Ureter (tissue), 1 donor: ENCODE data around the gene PNPLA1. TPM values are rescaled to one million over a fixed set of nuclear protein-coding genes. Genes with fewer than 3 reads are reported as not detected.

Experiments
- DNase-seq: peaks from one replicate; pipeline ENCODE4 v3.0.0-alpha.2; 2020; ENCODE audit warnings: low spot score
- total RNA-seq: library from RNA; stranded (reverse); gene quantifications from one replicate; pipeline ENCODE4 v1.2.4, GENCODE V29; 2023
- donor health status: DM: yes; HTN: yes; CAD: no.

PNPLA1 gene, protein sequence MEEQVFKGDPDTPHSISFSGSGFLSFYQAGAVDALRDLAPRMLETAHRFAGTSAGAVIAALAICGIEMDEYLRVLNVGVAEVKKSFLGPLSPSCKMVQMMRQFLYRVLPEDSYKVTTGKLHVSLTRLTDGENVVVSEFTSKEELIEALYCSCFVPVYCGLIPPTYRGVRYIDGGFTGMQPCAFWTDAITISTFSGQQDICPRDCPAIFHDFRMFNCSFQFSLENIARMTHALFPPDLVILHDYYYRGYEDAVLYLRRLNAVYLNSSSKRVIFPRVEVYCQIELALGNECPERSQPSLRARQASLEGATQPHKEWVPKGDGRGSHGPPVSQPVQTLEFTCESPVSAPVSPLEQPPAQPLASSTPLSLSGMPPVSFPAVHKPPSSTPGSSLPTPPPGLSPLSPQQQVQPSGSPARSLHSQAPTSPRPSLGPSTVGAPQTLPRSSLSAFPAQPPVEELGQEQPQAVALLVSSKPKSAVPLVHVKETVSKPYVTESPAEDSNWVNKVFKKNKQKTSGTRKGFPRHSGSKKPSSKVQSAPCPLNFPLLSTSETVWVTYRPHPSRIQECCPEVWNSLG
- total RNA-seq, result 0.21 TPM

DNA sequence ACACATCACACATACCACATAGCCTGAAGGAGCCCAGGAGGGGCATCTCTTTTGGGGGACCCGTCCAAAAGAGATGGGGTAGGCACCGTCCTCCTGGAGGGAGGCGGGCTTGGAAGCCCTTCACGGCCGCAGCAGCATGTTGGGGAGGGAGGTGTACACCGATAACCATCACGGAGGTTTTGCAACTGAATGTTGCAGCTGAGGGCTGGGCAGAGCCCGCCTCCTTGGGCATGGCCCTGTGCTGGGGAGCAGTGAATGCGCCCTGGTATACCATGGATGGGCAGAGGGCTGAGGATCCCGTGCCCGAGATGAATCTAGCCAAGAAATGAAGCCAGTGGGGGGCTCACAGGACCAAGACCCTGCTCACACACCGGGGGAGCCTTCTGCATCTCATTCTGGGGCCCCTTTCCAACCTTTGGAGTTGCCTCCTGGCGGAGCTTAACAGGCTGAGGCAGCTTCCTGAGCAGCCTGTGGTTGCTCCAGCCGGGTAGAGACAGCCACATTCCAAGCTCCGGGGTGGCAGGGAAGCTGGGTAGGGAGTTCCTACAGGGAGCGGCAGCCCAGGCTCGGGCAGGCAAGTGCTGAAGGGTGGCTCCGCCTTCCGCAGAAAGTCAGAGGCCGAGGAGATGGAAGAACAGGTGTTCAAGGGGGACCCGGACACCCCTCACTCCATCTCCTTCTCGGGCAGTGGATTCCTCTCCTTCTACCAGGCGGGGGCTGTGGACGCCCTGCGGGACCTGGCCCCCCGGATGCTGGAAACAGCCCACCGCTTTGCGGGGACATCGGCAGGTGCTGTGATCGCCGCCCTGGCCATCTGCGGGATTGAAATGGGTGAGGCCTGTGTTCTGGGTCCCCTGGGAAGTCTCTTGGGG lies at the start of gene PNPLA1:
PNPLA1 (plus strand) TSS at position 227 of the 872 bp plus-strand sequence; CDS start at position 627, 400 bp downstream.
- peak; percentile 62 for DNase-seq

DNA sequence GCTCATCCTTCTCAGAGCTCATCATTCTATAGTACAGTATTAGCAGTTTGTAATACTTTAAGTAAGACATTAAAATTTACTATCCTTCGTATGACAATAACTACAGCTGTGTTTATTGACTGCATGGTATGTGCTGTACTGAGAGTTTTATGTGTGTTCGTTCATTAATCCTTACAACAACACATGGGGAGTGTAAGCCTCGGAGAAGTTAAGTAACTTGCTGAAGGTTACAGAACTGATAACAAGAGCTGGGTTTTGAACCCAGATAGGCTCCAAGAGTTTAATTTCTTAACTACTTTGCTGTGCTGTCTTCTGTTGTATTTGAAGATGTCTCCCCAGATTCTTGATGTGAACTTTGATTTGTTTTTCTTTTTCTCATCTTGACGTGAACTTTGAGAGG lies 49.6 kb upstream of the PNPLA1 start:
- no peak for DNase-seq

DNA sequence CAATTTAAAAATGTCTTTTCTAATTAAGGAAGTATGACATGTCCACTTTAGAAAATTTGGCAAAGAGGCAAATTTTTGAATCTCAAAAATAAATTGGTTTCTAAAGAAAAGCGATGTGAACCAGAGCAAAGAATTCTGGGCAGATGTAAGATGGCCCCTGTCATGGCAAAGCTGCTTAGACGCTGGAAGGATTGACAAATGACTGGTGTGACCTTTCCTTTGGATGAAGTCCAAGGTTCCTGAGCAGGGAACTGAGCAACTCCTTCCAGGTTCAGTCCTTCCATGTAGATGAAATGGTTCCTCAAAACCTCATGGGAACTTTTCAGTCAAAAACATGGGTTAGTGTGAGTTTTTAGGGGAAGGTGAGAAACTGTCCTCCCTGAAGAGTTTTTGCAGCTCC lies 48.2 kb upstream of the PNPLA1 start:
- DNase-seq, result no peak

DNA sequence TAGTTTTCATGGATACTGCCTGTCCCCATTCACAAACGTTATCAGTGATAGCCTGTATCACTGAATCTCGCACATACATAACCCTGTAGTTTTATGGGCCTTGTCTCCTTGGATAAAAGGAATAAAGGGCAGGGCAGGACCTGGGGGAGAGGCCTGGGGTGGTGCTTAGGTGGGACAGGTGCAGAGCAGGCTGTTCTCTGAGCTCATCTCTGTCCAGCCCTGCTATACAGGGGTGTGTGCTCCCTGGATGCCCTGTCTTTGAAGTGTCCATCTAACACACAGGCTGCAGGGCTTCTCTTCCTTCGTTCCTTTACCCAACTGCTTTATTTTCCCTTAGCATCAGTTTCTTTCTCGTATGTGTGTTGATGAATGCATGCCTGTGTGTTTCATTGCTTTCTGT lies 46.9 kb upstream of the PNPLA1 start:
- no peak for DNase-seq

DNA sequence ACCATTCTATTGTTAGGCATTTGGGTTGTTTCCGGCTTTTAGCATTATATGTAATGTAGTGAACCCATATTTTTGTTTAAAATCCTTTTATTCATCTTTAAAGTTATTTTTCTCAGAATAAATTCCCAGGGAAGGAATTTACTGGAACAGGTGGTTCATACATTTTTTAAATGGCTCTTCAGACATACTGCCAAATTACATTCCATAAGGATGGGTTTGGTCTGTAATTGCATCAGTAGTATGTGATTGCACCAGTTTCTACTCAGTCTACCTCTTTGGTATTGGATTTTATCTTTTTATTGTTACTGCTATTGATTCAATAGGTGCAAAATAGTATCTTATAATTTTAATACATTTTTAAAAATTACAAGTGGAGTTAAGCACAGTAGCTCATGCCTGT lies 46.2 kb upstream of the PNPLA1 start:
- DNase-seq, result no peak

DNA sequence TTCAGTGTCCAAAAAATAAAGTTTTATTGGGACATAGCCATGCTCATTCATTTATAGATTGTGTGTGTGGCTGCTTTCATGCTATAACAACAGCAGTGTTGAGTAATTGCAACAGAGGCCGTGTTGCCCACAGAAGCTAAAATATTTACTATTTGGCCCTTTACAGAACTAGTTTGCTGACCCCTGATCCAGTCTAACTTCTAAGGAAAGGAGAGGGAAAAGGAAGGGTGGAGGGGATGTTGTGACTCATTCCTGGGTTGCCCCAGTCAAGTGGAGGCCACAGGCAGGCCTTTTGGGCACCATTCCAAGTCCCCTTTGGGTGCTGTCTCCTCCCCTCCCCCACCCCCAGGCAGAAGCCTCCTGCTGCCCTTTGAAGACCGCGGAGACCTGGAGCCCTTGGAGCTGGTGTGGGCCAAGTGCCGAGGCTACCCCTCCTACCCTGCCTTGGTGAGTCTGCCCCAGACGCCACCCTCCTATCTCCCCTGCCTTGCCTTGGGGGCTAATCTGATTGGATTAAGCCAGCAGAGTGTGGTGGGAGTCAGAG lies 44.9 kb upstream of the PNPLA1 start:
- DNase-seq, result no peak

DNA sequence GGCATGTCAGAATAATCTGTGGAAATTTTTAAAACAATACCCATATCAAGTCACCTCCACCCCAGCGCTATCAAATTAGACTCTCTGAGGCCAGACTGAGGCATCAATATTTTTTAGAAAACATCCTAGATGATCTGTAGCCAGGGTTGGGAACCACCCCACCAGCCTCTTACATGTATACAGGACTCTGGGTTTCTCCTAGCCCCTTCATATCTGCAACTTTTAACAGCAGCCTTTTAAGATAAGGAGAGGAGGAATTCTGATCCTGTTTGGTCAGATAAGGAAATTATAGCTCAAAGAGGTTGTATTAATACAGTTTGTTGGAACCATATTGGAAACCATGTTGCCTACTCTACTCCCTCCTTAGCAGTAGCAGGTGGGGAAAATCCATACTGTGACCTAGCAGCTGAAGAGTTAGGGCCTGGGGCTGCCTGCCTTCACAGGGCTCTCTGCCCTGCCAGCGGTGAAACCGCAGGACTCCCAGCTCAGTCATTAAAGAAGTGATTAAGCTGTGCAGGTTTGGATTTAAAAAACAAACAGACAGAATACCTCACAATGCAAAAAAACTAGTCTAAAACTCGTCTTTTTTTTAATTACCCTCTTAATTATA lies 43.3 kb upstream of the PNPLA1 start:
- DNase-seq, result no peak

DNA sequence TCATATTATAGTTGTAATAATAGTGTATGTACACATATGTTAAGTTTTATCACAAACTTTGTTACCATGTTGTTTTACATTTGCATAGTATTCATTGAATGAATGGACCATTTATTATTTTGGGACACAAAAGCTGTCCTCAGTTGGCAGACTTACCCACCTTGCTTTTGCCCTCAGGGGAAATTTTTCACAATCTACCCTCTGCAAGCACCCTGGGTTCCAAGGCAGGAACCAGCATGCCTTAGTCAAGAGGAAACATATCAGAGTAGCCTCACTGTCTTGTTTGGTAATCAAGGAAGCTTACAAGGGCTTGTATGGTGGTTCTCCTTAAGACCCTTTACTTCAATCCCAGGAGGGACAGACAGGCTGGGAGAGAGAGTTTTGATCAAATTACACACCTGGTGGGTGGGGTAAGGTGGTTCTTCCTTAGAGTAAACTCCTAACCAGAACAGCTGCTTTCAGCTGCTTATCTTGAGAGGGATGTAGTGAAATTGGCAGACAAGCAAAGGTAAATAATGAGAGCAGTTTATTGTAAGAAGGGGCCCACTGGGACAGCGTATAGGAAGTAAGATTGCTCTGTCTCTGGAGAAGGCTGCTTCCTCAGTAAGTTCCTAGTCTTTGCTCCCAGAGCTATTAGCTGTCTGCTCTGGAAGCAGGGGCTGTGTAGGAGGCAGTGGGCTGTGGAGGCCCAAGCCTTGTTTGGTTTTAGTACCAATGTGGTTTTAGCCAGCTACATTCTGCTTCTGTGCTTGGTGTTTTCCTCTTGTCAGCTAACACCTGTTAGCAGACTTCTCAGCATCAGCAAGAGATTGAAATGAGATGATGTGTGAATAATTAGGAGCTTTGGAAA lies 42.3 kb upstream of the PNPLA1 start:
- no peak for DNase-seq

DNA sequence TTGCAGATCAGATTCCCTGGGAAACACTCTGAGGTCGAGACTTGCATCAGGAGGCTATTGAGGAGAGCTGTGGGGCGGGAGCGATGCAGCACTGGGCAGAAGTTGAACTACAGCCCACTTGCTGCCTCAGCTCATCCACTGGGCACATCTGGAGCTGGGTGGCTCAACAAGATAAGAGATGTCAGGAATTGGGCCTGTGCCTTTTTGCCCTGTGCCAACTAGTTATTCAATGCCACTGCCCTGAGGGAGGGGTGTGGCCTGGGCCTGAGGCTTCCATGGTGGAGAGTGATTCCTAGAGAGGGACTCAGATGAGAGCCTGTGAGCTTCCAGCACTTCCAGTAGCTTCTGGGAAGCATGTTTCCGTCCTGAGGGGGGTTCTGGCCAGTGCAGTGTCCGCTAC lies 40.6 kb upstream of the PNPLA1 start:
- DNase-seq, result no peak

DNA sequence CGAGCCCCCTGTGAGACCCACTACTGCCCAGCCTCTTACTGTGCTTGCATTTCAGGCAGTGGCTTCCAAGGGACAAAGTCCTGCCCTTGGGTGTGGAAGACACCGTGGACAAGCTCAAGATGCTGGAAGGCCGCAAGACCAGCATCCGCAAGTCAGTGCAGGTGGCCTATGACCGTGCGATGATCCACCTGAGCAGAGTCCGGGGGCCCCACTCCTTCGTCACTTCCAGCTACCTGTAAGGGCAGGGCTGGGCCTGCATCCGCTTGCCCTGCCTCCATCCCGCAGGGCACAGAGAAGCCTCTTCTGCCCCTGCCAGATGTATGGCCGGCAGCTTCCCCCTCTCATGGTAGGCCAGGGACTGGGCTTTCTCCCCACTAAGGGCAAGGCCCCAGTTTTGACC lies 39.5 kb upstream of the PNPLA1 start:
- no peak for DNase-seq

DNA sequence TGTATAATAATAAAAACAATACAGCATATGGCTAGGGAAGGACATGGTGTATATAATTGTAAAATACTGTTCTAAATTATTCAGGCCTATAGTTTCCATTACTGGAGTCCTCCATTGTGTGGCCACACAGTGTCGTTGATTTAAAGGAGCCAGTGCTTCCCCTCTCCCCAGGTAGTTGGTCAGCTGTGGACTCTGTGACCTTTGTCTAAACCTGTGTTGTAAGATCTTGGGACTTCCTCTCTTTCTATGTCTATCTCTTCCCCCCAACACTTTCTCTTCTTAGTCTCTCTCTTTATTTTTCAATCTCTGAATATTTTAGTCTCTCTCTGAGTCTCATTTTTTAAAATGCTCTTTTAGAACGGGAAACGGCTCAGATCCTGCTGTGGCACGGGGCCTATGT lies 37.7 kb upstream of the PNPLA1 start:
- no peak for DNase-seq

DNA sequence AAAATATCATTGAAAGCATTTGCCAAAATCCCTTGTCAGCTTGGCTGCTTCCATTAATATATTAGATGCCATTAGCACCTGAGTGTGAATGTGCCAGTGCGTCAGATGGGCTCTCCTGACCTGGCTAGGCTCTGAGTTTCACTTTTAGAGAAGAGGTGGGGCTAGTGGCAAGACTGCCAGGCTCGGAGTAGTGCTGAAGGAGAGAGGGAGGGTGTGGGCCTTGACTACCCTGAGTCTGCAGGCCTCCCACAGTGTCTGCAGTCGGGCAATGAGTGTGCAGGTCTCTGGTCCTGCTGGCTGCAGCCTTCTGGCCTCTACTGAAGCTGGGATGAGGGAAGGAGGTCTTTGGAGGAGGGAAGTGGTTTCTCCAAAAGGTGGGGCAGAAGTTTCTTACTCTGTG lies 34.6 kb upstream of the PNPLA1 start:
- DNase-seq, result no peak

DNA sequence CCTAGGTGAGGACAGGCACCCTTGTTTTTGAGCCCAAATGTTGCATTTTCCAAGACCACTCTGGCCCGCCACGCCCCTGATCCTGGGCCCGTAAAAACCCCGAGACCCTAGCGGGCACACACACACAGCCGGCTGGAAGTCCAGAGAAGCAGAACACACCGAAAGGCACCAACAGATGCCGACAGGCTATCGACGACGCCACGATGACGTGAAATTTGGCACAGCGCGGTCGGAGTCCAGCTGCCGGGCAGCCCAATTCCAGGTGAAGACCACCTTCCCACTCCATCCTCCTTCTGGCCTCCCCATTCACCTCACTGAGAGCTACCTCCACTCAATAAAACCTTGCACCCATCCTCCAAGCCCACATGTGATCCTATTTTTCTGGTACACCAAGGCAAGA lies 34.0 kb upstream of the PNPLA1 start:
- DNase-seq, result no peak

DNA sequence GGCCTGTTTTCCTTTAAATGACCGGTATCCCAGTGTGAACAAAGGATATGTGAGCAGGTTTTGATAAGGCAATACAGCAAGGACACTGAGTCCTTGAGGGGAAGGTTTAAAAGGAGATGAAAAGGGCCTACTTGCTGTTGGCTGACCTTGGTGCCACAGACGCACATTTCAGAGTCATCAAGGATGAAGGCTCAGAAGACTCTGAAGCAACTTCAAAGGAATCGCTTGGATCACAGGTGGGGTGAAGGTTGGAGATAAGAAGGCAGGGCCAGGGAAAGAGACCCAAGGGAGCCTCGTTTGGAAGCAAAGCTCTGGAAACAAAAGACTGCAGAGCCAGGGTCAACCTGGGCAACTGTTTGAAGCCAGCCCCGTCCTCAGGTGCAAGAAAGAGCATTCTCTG lies 30.1 kb upstream of the PNPLA1 start:
- no peak for DNase-seq

DNA sequence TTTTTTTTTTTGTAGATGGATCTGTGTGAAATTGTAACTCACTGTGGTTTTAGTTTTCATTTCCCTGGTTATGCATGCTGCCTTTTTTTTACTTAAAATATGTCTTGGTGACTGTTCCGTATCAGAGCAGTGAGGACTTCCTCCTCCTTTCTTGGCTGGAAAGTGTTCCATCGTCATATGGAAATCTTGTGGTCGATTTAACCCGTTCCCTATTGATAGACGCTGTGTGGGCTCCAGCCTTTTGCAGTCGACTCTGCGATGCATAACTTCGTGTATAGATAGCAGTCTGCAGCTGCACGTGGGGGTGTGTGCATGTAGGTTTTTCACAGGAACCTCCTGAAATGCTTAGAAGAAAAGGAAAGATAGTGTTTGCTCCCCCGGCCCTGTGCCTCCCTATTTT lies 28.1 kb upstream of the PNPLA1 start:
- DNase-seq, result no peak

DNA sequence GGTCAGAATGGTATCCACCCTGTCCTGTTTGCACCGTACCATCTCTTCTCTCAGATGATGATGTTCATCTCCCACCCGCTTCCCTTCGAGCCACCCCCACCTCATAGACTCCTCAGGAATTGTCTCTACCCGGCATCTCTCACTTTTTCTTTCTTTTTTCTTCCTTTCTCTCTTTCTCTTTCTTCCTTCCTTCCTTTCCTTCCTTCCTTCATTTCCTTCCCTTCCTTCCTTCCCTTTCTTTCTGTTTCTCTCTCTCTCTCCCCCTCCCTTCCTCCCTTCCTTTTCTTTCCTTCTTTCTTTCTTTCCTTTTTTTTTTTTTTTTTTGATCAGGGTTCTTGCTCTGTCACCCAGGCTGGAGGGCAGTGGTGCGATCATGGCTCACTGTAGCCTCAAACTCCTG lies 27.7 kb upstream of the PNPLA1 start:
- DNase-seq, result no peak

DNA sequence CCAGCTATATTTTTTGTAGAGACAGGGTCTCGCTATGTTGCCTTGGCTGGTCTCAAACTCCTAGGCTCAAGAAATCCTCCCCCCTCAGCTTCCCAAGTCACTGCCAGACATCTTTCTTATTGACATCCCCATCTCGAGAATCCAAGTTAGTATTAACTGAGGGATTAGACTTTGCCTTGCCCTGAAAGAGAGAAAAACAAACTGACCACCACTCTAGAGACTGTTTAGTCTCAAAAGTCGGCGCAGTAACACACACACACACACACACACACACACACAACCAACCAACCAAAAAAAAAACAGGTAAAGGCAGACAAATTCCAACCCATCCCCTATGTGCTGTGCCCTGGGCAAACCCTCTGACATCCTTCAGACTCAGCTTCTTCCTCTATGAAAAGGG lies 27.2 kb upstream of the PNPLA1 start:
- DNase-seq, result no peak

DNA sequence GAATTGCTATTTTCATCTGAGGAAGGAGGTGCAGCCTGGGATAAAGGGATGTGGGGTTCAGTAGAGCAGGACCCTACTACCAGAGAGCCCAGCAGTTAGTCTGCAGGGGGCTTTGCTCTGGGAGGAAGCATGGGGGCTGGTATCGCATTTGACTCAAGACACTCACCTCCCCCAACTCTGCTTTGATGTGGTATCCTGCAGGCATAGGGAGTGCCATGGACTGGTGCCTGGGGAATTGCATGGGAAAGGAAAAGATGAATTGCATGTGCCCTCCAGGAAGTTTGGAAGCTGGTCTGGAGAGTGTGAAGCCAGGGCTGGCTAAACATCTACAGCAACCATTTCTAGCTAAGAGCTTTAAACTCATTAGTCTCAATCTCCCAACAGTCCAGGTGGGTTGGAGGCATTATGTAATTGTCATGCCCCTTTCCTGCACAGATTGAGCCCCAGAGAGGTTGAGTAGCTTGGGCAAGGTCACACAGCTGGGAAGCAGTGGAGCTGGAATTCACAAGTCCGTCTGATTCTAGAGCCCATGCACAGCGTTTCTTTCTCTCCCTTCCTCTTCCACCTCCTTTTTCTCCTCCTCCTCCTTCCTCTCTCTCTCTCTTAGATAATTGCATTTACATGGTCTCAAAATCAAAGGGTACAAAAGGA lies 26.2 kb upstream of the PNPLA1 start:
- no peak for DNase-seq

DNA sequence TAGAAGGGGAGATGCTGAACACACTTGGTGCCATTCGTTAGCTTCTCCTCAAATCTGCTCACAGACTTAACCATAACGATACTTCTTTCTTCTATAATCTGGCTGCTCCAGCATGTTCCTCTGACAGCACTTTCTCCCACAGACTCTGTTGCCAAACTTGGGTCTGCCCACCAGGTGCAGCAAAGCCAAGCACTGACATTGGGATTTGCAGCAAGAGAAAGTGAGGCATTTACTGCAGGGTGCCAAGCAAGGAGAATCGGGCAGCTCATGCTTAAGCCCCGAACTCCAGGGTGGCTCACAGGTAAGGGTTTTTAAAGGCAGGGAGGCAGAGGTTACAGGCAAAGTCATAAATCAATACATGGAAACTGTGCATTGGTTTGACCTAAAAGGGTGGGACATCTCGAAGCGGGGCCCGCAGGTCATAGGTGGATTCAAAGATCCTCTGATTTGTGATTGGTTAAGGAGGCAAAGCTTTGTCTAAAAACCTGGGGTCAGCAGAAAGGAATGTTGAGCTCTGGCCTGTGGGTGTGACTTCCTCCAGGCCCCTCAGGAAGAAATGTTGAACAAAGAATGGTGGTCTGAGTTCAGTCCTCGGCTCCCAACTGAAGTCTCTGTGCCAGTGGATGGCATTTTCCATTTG lies 25.1 kb upstream of the PNPLA1 start:
- no peak for DNase-seq

DNA sequence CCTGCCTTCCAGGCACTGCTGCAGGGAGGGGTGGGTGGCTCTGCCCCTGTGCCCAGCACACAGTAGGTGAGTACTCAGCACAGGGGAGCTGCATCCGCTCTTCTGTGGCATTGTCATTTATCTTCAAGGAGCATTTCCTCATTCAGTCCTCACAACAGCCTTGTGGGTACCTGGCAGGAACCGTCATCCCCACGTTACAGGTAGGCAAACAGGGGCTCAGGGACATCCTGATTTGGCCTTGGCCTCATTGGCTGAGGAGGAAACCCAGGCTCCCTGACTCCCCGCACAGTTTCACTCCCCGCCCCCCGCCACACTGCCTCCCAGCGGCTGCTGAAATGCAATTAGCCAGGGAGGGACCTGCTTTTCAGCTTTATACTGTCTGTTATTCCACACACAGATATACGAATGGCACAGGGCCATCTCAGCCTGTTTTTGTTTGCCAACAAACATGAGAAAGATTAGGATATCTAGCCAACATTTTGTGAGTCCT lies 24.2 kb upstream of the PNPLA1 start:
- DNase-seq, result no peak
